Right atrium auricular region (tissue), 2 donors: Measurements from ENCODE around the gene HYAL2. TPM values are rescaled to one million over a fixed set of nuclear protein-coding genes. Genes with fewer than 3 reads are reported as not detected.

Experiments
- DNase-seq: peaks from one replicate; pipeline ENCODE4 v3.0.0-alpha.2; 2019; ENCODE audit warnings: low spot score
- H3K27ac ChIP-seq, 2 donors: fragments of 200-600 bp; sonication (generic); 1 replicate in 1 of 2; 2 replicates in 1 of 2; pipeline ENCODE4 v1.5.1; 2016 to 2019
- H3K27me3 ChIP-seq, 2 donors: fragments of 200-600 bp; sonication (generic); one replicate each; pipeline versions ENCODE4 v1.5.1 to v1.6.0; 2017 to 2019
- H3K36me3 ChIP-seq: fragments of 200-600 bp; sonication (generic); one replicate; pipeline ENCODE4 v1.5.1; 2016
- H3K4me1 ChIP-seq, 2 donors: fragments of 200-600 bp; sonication (generic); one replicate each; pipeline versions ENCODE4 v1.5.1 to v1.6.0; 2017 to 2019
- H3K4me3 ChIP-seq, 2 donors: fragments of 200-600 bp; sonication (generic); 1 replicate in 1 of 2; 2 replicates in 1 of 2; pipeline ENCODE4 v1.5.1; 2017 to 2019; ENCODE audit warnings: mild to moderate bottlenecking in 1 of 2, moderate library complexity in 1 of 2
- H3K9me3 ChIP-seq, 2 donors: fragments of 200-600 bp; sonication (generic); one replicate each; pipeline ENCODE4 v1.5.1; 2019
- total RNA-seq, 2 donors: library from RNA; depleted of rRNA; stranded (reverse); fragments of >200 nt; gene quantifications; one replicate each; pipeline ENCODE4 v1.1.0, GENCODE V29; 2016
- TF ChIP-seq, protein P1 (sequence below), 2 donors: fragments of 200-600 bp; sonication (generic); IDR thresholded peaks; one replicate each; pipeline ENCODE4 v1.5.1; 2019; ENCODE audit warnings: antibody characterized with exemption in 2 of 2

Gene HYAL2
- total RNA-seq, 2 donors from 2014 or later: 129 to 198 TPM

DNA sequence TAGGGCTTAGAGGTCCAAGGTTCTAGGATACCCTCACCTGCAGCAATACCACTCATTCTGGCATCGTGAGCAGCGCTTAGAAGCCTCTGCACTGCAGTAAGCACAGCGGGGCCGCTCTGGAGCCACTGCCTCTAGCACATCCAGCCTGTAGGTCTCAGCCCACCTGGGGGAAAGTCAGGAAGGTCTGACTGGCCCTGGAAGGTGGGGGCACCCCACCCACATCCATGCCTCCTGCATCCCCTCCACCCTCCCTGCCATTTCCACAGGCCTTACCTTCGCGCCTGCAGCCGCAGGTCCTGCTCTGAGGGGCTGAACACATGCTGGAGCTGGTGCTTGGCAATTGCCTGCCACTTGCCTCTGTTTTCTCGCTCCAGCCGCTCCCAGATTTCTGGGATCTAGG lies 19.0 kb upstream of the HYAL2 start:
- DNase-seq: no peak
- H3K4me3 ChIP-seq: peak overlapping the region in 1 of 2 donors; percentile 57
- H3K36me3 ChIP-seq: no peaks in the 10 kb centered on the region
- TF ChIP-seq, protein P1, sequence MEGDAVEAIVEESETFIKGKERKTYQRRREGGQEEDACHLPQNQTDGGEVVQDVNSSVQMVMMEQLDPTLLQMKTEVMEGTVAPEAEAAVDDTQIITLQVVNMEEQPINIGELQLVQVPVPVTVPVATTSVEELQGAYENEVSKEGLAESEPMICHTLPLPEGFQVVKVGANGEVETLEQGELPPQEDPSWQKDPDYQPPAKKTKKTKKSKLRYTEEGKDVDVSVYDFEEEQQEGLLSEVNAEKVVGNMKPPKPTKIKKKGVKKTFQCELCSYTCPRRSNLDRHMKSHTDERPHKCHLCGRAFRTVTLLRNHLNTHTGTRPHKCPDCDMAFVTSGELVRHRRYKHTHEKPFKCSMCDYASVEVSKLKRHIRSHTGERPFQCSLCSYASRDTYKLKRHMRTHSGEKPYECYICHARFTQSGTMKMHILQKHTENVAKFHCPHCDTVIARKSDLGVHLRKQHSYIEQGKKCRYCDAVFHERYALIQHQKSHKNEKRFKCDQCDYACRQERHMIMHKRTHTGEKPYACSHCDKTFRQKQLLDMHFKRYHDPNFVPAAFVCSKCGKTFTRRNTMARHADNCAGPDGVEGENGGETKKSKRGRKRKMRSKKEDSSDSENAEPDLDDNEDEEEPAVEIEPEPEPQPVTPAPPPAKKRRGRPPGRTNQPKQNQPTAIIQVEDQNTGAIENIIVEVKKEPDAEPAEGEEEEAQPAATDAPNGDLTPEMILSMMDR (IDR thresholded peaks at IDR 0.05): no peak
- H3K27ac ChIP-seq: peak overlapping the region in 1 of 2 donors; percentile 99
- H3K9me3 ChIP-seq: no peaks in the 10 kb centered on the region
- no peaks in the 10 kb centered on the region for H3K27me3 ChIP-seq
- peaks cover 0 to 54% of the 10 kb centered on the region in 2 donors for H3K4me1 ChIP-seq

DNA sequence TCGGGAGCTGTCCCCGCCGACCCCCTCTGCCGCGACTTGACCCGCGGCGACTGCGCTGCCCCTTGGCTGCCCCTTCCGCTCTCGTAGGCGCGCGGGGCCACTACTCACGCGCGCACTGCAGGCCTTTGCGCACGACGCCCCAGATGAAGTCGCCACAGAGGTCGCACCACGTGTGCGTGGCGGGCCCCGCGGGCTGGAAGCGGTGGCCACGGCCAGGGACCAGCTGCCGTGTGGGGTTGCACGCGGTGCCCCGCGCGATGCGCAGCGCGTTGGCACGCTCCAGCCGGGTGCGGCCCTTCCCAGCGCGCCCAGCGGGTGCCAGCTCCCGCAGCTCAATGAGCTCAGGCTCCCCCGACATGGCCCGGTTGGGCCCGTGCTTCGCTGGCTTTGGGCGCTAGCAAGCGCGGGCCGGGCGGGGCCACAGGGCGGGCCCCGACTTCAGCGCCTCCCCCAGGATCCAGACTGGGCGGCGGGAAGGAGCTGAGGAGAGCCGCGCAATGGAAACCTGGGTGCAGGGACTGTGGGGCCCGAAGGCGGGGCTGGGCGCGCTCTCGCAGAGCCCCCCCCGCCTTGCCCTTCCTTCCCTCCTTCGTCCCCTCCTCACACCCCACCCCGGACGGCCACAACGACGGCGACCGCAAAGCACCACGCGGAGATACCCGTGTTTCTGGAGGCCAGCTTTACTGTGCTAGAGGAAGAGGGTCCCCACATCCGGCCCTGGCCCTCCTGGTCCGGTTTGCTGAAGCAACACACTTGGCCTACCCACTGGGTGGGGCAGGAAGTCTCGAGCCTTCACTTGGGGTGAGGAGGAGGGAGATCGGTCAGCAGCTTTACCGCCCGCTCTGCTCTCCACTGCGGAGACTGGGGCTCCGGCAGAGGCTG lies 18.1 kb upstream of the HYAL2 start, which contains the start of gene RASSF1:
TSS of gene RASSF1 (minus strand) at position 389 of the 882 bp plus-strand sequence. CDS start at position 358, 31 bp downstream.
- peaks cover 0 to 58% of the 10 kb centered on the region in 2 donors for H3K4me1 ChIP-seq
- no peaks in the 10 kb centered on the region for H3K27me3 ChIP-seq
- H3K4me3 ChIP-seq: peak within 1 kb of the TSS; percentile 52 to 57
- peak within 1 kb of the TSS; percentile 99 for H3K27ac ChIP-seq
- no peaks in the 10 kb centered on the region for H3K36me3 ChIP-seq
- DNase-seq: peak; percentile 83
- H3K9me3 ChIP-seq: no peaks in the 10 kb centered on the region
- TF ChIP-seq, protein P1 (IDR thresholded peaks at IDR 0.05): no peak

DNA sequence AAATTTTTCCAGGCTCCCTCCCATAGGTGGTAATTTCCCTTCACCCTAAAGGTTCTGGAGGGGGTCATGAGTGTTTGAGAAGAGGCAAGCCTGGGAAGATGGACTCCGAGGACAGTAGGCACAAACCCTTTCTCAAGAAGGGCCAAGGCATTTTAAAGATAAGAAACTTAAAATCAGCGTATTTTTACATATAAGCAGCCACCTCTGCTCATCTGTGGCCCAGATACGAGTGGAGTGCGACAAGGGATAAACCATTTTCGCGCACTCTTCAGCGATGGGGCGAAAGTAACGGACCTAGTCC lies 17.6 kb upstream of the HYAL2 start:
- H3K9me3 ChIP-seq: no peaks in the 10 kb centered on the region
- no peaks in the 10 kb centered on the region for H3K36me3 ChIP-seq
- H3K27me3 ChIP-seq: no peaks in the 10 kb centered on the region
- DNase-seq: no peak
- TF ChIP-seq, protein P1 (IDR thresholded peaks at IDR 0.05): no peak
- peak overlapping the region; percentile 52 to 57 for H3K4me3 ChIP-seq
- peaks cover 0 to 58% of the 10 kb centered on the region in 2 donors for H3K4me1 ChIP-seq
- H3K27ac ChIP-seq: peak overlapping the region; percentile 99

DNA sequence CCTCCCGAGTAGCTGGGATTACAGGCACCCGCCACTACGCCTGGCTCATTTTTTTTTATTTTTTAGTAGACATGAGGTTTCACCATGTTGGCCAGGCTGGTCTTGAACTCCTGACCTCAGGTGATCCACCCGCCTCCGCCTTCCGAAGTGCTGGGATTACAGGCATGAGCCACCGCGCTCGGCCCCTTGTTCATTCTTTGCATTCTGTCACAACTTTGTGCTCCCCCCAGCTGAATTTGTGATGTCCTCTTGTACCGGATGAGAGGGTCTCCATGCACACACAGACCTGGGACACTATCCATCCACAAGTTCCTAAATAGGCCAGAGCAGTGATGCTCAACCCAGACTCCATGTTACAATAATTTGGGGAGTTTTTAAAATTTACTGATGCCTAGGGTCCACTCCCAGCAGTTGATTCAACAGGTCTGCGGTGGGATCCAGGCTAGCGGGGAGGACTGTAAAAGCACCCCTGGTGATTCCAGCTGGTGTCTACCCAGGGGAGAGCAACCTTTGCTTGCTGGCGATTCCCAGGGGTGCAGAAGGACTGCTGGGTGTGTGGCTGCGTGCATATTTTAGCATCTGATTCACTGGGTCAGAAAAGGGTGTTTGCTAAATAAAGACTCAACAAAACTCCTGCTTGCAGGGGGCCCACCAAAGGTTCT lies 17.1 kb upstream of the HYAL2 start:
- Histone ChIP-seq H3K36me3 (no peaks in the 10 kb centered on the region), H3K27me3 (no peaks in the 10 kb centered on the region), H3K27ac (peak overlapping the region; percentile 99), H3K4me1 (peaks cover 0 to 60% of the 10 kb centered on the region in 2 donors), H3K4me3 (peak overlapping the region; percentile 52 to 57), H3K9me3 (no peaks in the 10 kb centered on the region)
- TF ChIP-seq, protein P1 (IDR thresholded peaks at IDR 0.05): no peak
- no peak for DNase-seq

DNA sequence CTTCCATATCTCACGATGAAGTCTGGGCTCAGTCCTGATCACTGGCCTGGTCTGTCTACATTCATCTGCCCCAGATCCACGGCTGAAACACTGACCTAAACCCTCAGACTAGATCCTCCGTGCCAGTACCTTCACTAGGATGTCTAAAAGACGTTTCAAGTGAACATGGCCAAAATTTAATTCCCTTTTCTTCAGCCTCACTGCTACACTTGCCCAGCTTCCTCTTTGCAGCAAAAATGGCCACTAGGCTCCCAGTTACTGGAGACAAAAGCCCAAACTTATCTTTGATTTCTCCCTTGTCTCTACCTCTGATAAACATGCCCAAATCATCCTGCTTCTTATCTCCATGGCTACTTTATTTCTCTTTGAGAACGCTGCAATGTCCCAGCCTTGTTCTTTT lies 16.4 kb upstream of the HYAL2 start:
- peaks cover 0 to 67% of the 10 kb centered on the region in 2 donors for H3K4me1 ChIP-seq
- no peaks in the 10 kb centered on the region for H3K9me3 ChIP-seq

More for the DNA sequence above, 16.4 kb upstream of the HYAL2 start:
- H3K27me3 ChIP-seq: no peaks in the 10 kb centered on the region
- H3K36me3 ChIP-seq: no peaks in the 10 kb centered on the region
- TF ChIP-seq, protein P1 (IDR thresholded peaks at IDR 0.05): no peak
- no peak for DNase-seq
- H3K4me3 ChIP-seq: peak overlapping the region in 1 of 2 donors; percentile 90
- H3K27ac ChIP-seq: peak overlapping the region; percentile 99
